NCI-H1436 (cell line): Measurements from ENCODE around the gene KRT3.
"Not testable (repeated sequence)": the region's sequence is repeated elsewhere in the genome, so short reads cannot be mapped to it uniquely, and the experiment has no call there.

Experiments
- DNase-seq: peaks from one replicate; lab custom pipeline; 2025; lab: John Stamatoyannopoulos, UW

KRT3 gene

GRCh38 chr12:52760623-52761022 lies 35.3 kb downstream of the KRT3 start:
- no peak for DNase-seq

DNA sequence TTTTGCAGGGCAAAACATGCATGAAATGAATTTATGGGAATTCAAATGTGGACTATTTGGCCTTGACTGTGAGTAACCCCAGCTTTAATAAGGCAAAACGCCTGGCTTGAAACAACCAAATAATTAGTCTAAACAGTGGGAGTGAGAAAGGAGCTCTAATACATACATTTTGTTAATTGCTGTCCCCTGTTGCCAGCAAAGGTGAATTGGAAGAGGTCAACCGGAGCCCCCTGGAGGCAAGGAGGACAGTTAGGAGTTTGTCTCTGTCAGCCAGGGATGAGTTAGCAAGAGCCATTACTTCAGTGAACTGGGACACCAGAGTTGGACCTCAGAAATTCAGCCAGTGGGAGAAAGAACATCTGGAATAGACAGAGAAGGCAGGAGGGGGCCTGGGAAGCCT lies 36.2 kb downstream of the KRT3 start:
- no peak for DNase-seq

DNA sequence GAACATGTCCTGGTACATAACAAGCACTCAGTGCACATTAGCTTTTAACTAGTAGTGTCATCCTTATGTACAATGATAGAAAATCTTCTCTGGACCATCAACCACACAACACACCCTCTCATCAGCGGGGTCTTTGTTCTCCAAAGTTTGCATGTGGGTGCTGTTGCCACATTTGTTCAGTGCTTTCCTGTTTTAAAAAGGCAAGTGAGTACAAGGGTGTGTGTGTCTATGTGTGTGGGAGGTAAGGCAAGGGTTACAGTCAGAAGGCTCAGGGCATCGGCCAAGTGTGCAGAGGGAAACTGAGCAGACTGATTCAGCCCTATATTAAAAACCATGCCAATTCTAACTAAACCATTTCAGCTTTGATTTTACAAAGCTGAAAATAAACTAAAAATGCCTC lies 36.7 kb downstream of the KRT3 start:
- no peak for DNase-seq

GRCh38 chr12:52757449-52758176 lies 38.3 kb downstream of the KRT3 start:
- DNase-seq = no peak

DNA sequence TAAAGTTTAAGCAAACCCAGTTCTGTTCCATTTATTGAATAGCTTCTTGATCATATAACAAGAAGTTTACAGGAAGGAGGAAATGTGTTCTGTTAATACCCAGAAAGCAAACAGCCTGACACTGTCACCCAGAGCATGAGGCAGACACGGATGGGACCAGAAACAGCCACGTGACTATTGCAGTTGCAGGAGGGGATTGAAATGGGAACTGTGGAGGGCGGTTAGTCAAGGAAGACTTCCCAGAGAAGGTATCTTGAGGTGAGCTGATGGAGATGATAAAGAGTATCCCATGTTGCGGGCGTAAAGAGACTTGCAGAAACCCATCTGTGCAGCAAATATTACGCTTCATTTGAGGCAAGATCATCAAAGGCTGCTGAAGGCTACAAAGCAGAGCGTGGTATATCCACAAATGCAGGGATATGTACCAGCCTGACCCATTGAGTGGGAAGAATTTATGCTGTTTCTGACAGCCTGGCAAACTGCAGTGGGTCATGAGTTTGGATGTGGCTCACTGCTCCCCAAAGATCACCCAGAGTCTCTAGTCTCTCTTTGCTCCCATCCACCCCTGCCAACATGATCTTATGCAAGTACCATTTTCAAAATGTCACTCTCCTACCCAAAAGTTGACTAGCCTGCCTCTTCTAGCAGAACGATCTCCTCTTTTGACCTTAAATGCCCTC lies 39.5 kb downstream of the KRT3 start:
- DNase-seq = no peak

DNA sequence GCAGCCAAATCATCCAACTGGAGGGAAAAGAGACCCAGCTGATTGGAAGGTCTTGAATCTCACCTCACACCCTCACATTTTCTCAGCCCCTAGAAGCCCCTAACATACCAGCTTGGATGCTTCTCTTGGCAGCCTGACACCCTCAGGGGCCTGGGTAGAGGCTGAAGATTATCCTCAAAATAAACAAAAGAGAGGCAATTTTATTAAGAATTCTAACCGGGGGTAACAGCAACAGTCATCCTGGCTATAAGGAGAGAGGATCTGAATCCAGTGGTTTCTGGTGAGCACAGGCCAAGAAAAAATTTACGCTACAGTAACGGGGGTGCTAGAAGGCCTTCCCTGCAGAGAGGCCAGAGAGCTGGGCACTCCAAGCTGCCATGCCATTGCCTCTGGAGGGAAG lies 40.4 kb downstream of the KRT3 start:
- DNase-seq = no peak

GRCh38 chr12:52754135-52754534 lies 41.8 kb downstream of the KRT3 start:
- no peak for DNase-seq

DNA sequence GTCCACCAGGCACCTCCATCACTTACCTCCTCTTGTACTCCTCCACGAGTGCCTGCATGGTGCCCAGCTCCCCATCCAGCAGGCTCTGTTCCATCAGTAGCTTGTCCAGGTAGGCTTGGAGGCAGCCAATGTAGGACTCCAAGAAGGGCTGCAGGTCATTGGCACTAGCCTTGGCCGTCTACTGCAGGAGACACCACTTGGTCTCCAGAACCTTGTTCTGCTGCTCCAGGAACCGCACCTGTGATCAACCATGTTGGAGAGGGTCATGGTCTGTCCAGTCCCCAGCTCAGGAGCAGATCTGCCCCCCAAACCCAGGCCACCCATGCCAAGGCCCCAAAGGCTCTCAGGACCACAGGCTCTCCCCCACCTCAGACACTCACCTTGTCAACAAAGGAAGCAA lies 42.6 kb downstream of the KRT3 start:
- DNase-seq = no peak

DNA sequence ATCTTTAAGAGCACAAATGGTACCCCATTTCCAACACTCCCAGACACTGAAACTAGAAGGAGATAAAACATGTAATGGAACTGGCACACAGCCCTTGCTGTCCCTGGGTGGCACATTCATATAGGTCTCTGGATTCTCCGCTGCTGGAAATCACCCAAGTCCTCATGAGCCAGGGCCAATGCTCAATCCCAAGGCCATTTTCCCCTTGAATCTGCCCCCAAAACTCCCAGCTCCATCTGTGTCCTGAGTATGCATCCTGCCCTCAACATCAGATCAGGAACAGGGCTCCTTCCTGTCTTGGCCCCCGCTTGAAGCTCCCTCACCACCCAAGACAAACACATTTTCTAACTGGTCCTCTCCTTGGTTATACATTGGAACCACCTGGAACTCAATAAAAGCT lies 43.4 kb downstream of the KRT3 start:
- DNase-seq = no peak

GRCh38 chr12:52751795-52752194 lies 44.1 kb downstream of the KRT3 start:
- no peak for DNase-seq

- not testable (repeated sequence) for DNase-seq
These were observed 45.4 kb downstream of the KRT3 start for GRCh38 chr12:52750532-52750931.

- DNase-seq = no peak
These were observed 46.1 kb downstream of the KRT3 start for GRCh38 chr12:52749827-52750226.

- DNase-seq = no peak
These were observed 47.3 kb downstream of the KRT3 start for GRCh38 chr12:52748578-52748977.

GRCh38 chr12:52745554-52745953 lies 50.4 kb downstream of the KRT3 start:
- DNase-seq = no peak

DNA sequence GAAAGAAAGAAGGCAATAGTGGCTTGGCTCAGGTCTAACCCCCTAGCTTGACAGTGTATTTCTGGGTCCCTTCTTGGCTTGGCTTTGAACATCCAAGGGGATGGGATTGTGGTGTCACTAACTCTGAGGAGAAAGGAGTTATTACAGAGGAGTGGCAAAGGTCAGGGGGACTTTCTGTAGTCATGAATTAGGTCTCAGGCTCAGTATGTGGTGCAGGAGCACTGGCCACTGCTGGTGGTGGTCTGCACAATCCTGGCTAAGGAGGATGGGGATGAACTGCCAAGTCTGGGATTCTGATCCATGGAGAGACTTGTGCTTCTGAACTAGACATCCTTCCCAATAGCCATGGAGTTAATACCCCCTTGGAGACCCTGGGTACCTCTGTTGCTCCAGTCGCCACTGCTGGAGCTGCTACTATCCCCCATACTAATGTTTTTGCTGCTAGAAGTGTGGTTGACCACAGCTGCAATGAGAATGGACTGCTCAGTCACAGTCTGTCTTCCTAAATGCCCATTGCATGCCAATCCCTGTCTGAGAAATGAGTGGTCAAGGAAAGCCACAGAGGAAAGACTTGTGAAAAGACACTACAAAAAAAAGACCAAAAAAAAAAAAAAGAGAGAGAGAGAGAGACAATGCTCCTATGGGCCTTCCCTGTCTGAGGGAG lies 51.3 kb downstream of the KRT3 start:
- no peak for DNase-seq

- no peak for DNase-seq
These were observed 53.0 kb downstream of the KRT3 start for GRCh38 chr12:52742822-52743457.

- no peak for DNase-seq
These were observed 53.7 kb downstream of the KRT3 start for GRCh38 chr12:52742196-52742580.

DNA sequence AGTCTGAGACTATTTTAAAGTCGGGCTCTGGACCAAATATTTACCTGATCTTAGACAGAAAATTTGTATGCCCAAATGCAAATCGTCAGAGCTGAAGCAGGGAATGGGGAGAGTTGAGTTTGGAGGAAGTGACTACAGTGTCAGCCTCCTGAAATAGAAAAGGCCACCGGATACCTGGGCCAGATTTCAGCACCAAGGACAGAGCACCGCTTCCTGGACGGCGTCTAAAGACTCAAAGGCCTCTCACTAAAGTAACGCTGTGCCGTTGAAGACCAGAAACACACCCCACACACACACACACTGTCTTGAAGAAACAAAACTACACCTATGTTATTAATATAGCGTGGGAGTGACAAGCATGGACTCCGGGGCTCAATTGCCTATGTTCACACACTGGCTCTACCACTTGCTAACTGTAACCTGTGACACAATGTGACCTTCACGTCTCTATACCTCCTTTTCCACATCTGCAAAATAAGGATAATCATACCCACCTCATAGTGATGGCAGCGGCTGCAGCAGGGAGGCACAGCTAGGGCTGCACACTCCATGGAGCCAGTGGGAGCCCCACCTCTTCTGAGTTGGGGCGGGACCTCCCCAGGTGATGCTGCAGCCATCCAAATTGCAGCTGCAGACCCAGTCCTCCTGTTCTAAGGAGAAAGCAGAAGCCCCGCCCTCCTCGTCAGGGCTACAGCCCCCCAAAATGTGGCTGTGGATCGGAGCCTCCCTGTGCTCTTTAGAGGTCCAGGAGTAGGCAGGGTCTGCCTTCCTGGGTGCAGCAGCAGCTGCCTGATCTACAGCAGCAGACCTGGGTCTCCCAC lies 54.3 kb downstream of the KRT3 start:
- no peak for DNase-seq

DNA sequence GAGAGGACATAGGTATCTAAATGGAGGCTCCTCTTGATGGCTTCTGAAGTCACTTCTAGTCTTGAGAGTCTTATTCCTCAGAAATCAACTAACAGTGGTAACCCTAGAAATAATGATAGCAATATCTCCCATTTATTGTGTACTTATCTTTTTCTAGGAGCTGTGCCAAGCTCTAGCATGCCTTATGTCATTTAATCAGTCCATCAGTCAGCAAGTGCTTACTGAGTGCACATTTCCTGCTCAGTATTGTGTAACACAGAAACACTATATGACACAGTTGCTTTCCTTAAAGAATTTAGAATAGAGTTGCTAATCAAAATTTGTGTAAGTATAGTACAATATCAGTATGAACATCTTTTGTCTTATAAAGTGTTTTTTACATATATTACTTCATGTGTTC lies 55.3 kb downstream of the KRT3 start:
- DNase-seq = peak; percentile 64

GRCh38 chr12:52739963-52740362 lies 56.0 kb downstream of the KRT3 start:
- DNase-seq = peak; percentile 9
